ENCODE measurements around the gene LRRC14B.

DNA sequence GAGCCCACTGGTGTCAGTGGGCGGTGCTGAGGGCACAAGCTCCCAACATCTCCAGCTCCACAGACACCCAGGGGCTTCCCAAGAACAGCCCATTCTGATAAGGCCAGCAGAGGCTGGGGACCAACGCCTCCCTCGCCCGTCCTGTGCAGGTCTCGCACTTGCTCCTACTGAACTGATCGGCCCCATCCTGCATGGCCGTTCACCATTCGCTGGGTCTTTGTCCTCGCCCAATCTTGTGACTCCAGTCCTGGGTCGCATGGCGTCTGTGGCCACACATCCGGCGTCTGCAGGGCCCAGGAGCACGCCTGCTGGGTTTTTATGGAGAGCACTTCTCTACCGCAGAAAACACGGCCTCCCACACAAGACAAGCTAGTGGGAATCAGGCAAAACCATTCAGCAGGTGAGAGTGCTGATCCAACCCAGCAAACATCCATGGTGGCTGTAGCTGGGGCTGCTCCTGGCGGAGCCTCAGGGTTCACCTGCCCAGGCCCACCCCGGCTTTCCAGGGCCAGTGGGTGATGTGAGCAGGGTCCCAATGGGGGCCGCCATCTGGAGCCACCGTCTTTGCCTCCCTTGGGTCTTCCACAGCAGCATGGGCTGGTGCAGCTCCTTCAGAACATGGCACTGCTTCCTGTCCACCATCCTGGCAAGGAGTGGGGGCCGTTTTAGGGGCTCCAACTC is 7.4 kb downstream of the LRRC14B start:
- TF ChIP-seq SALL2 (tag by site-specific recombination; IDR thresholded peaks at IDR 0.05; ENCODE audit: borderline replicate concordance) (no peak), KLF9 (tag by site-specific recombination; IDR thresholded peaks at IDR 0.05; ENCODE audit: low read depth) (no peak), ZNF157 (tag by site-specific recombination; IDR thresholded peaks at IDR 0.05) (no peak), REPIN1 (tag by site-specific recombination; IDR thresholded peaks at IDR 0.05; ENCODE audit: low read depth) (no peak), KLF10 (tag by site-specific recombination; IDR thresholded peaks at IDR 0.05) (no peak), ZNF747 (tag by site-specific recombination; IDR thresholded peaks at IDR 0.05) (no peak), ZNF24 (tag by site-specific recombination; IDR thresholded peaks at IDR 0.05) (no peak), YY1 (tag by site-specific recombination; IDR thresholded peaks at IDR 0.05) (no peak), ZNF658 (tag by site-specific recombination; IDR thresholded peaks at IDR 0.05) (no peak)
- TF ChIP-seq, protein P1, sequence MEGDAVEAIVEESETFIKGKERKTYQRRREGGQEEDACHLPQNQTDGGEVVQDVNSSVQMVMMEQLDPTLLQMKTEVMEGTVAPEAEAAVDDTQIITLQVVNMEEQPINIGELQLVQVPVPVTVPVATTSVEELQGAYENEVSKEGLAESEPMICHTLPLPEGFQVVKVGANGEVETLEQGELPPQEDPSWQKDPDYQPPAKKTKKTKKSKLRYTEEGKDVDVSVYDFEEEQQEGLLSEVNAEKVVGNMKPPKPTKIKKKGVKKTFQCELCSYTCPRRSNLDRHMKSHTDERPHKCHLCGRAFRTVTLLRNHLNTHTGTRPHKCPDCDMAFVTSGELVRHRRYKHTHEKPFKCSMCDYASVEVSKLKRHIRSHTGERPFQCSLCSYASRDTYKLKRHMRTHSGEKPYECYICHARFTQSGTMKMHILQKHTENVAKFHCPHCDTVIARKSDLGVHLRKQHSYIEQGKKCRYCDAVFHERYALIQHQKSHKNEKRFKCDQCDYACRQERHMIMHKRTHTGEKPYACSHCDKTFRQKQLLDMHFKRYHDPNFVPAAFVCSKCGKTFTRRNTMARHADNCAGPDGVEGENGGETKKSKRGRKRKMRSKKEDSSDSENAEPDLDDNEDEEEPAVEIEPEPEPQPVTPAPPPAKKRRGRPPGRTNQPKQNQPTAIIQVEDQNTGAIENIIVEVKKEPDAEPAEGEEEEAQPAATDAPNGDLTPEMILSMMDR (tag by site-specific recombination; IDR thresholded peaks at IDR 0.05): no peak
- TF ChIP-seq, protein P2, sequence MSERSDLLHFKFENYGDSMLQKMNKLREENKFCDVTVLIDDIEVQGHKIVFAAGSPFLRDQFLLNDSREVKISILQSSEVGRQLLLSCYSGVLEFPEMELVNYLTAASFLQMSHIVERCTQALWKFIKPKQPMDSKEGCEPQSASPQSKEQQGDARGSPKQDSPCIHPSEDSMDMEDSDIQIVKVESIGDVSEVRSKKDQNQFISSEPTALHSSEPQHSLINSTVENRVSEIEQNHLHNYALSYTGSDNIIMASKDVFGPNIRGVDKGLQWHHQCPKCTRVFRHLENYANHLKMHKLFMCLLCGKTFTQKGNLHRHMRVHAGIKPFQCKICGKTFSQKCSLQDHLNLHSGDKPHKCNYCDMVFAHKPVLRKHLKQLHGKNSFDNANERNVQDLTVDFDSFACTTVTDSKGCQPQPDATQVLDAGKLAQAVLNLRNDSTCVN (tag by site-specific recombination; optimal IDR thresholded peaks at IDR 0.05): no peak
- TF ChIP-seq, protein P3, sequence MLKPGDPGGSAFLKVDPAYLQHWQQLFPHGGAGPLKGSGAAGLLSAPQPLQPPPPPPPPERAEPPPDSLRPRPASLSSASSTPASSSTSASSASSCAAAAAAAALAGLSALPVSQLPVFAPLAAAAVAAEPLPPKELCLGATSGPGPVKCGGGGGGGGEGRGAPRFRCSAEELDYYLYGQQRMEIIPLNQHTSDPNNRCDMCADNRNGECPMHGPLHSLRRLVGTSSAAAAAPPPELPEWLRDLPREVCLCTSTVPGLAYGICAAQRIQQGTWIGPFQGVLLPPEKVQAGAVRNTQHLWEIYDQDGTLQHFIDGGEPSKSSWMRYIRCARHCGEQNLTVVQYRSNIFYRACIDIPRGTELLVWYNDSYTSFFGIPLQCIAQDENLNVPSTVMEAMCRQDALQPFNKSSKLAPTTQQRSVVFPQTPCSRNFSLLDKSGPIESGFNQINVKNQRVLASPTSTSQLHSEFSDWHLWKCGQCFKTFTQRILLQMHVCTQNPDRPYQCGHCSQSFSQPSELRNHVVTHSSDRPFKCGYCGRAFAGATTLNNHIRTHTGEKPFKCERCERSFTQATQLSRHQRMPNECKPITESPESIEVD (tag by site-specific recombination; IDR thresholded peaks at IDR 0.05): no peak
- TF ChIP-seq, protein P4, sequence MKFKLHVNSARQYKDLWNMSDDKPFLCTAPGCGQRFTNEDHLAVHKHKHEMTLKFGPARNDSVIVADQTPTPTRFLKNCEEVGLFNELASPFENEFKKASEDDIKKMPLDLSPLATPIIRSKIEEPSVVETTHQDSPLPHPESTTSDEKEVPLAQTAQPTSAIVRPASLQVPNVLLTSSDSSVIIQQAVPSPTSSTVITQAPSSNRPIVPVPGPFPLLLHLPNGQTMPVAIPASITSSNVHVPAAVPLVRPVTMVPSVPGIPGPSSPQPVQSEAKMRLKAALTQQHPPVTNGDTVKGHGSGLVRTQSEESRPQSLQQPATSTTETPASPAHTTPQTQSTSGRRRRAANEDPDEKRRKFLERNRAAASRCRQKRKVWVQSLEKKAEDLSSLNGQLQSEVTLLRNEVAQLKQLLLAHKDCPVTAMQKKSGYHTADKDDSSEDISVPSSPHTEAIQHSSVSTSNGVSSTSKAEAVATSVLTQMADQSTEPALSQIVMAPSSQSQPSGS (tag by site-specific recombination; IDR thresholded peaks at IDR 0.05; ENCODE audit: low read depth): no peak
- TF ChIP-seq, protein P5, sequence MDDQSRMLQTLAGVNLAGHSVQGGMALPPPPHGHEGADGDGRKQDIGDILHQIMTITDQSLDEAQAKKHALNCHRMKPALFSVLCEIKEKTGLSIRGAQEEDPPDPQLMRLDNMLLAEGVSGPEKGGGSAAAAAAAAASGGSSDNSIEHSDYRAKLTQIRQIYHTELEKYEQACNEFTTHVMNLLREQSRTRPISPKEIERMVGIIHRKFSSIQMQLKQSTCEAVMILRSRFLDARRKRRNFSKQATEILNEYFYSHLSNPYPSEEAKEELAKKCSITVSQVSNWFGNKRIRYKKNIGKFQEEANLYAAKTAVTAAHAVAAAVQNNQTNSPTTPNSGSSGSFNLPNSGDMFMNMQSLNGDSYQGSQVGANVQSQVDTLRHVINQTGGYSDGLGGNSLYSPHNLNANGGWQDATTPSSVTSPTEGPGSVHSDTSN (CRISPR knock-in tag; IDR thresholded peaks at IDR 0.05): no peak
